Ovary (tissue), 3 donors: ENCODE results near the gene ATAD2B.

Experiments
- POLR2A ChIP-seq: fragments of 450-650 bp; IDR thresholded peaks from one replicate; pipeline ENCODE4 v1.6.1; 2017; ENCODE audit warnings: antibody characterized with exemption, mild to moderate bottlenecking, moderate library complexity
- TF ChIP-seq, protein P1 (sequence below), 3 donors: fragments of 450-650 bp in 2 of 3; fragments of 200-600 bp in 1 of 3; IDR thresholded peaks; one replicate each; pipeline versions ENCODE4 v1.5.1 to v1.8.0; 2016 to 2022; ENCODE audit warnings: antibody characterized with exemption in 3 of 3, mild to moderate bottlenecking in 1 of 3
- donor health status: DM: no; HTN: no; CAD: no.

DNA sequence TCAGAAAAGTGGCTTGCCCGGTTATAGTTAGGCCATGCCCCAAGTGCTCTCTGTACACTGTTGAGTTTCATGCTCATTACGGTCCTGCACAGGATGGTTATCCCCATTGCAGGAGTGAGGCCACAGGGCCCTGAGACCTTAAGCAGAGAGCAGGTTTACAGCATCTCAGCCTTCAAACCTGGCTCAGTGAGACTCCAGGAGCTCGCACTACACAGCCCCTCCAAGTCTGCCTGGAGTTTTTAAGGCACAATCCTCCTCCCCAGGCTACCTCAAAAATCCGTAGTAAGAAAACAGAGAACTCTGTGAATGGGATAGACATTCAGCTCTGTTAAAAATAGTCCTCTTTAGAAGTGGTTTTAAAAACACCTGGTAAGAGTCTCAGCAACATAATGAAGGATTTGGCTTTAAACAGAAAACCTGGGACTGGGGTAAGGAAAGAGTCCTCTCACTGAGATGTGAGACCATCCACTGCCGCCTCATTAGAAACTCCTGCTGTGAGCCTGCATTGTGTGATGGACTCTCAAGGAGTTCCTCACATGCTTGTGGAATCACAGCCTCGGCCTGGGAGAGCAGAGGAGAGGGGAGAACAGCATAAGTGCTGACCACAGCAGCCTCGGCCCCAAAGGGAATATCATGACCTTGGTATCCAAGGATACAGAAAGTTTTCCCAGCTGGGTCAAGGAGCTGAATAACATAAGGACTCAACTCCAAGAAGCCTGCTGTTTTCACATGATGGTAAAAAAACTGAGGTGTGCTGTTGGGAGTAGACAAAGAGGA is 214.8 kb downstream of the ATAD2B start:
- TF ChIP-seq, protein P1, sequence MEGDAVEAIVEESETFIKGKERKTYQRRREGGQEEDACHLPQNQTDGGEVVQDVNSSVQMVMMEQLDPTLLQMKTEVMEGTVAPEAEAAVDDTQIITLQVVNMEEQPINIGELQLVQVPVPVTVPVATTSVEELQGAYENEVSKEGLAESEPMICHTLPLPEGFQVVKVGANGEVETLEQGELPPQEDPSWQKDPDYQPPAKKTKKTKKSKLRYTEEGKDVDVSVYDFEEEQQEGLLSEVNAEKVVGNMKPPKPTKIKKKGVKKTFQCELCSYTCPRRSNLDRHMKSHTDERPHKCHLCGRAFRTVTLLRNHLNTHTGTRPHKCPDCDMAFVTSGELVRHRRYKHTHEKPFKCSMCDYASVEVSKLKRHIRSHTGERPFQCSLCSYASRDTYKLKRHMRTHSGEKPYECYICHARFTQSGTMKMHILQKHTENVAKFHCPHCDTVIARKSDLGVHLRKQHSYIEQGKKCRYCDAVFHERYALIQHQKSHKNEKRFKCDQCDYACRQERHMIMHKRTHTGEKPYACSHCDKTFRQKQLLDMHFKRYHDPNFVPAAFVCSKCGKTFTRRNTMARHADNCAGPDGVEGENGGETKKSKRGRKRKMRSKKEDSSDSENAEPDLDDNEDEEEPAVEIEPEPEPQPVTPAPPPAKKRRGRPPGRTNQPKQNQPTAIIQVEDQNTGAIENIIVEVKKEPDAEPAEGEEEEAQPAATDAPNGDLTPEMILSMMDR (IDR thresholded peaks at IDR 0.05): no peak
- TF ChIP-seq POLR2A: no peak
